Measurements from ENCODE around the gene SIAE. TPM values are rescaled to one million over a fixed set of nuclear protein-coding genes. Genes with fewer than 3 reads are reported as not detected.

Gene SIAE
- total and polyA plus RNA-seq, 7 donors = 9.1 to 21.8 (median 15.7) TPM

- Histone ChIP-seq H3K9me3 (no peaks in the 10 kb centered on the region), H3K27ac (no peak overlapping the region), H3K4me3 (no peak overlapping the region), H3K36me3 (ENCODE audit: insufficient read depth in 1 of 2, low read depth in 1 of 2) (no peaks in the 10 kb centered on the region), H3K4me1 (no peaks in the 10 kb centered on the region), H3K27me3 (ENCODE audit: insufficient read depth in 3 of 3, low read length in 2 of 3) (no peaks in the 10 kb centered on the region)
- no peak for TF ChIP-seq CTCF (IDR thresholded peaks at IDR 0.05)
- ATAC-seq (no peak), DNase-seq (no peak)
- intact Hi-C loops (cut with DNase I) = no loop called here
- 51 to 70% (median 61%) methylated on average over 3 of the region's 3 CpGs for WGBS, 3 donors
Measured at GRCh38 chr11:124602193-124602592, 71.3 kb downstream of the SIAE start.

GRCh38 chr11:124600621-124601320 lies 72.8 kb downstream of the SIAE start:
- no peaks in the 10 kb centered on the region for H3K36me3 ChIP-seq (ENCODE audit: insufficient read depth in 1 of 2, low read depth in 1 of 2)
- intact Hi-C loops (cut with DNase I) = no loop called here
- H3K27ac ChIP-seq = no peak overlapping the region
- no peak overlapping the region for H3K4me3 ChIP-seq
- no peaks in the 10 kb centered on the region for H3K27me3 ChIP-seq (ENCODE audit: insufficient read depth in 3 of 3, low read length in 2 of 3)
- H3K9me3 ChIP-seq = no peaks in the 10 kb centered on the region
- no peak for TF ChIP-seq CTCF (IDR thresholded peaks at IDR 0.05)
- DNase-seq = no peak
- ATAC-seq = no peak
- 59 to 66% (median 65%) methylated on average over 5 of the region's 5 CpGs for WGBS, 3 donors
- no peaks in the 10 kb centered on the region for H3K4me1 ChIP-seq

GRCh38 chr11:124597626-124598025 lies 75.9 kb downstream of the SIAE start:
- TF ChIP-seq CTCF (IDR thresholded peaks at IDR 0.05) = no peak
- DNase-seq = no peak
- Histone ChIP-seq H3K27ac (no peak overlapping the region), H3K9me3 (no peaks in the 10 kb centered on the region), H3K27me3 (ENCODE audit: insufficient read depth in 3 of 3, low read length in 2 of 3) (peaks cover 0 to 3% (median 0%) of the 10 kb centered on the region in 3 donors), H3K36me3 (ENCODE audit: insufficient read depth in 1 of 2, low read depth in 1 of 2) (no peaks in the 10 kb centered on the region), H3K4me3 (no peak overlapping the region), H3K4me1 (no peaks in the 10 kb centered on the region)
- no peak for ATAC-seq
- intact Hi-C loops (cut with DNase I) = no loop called here

GRCh38 chr11:124595302-124595701 lies 78.2 kb downstream of the SIAE start:
- Histone ChIP-seq H3K27ac (no peak overlapping the region), H3K36me3 (ENCODE audit: insufficient read depth in 1 of 2, low read depth in 1 of 2) (no peaks in the 10 kb centered on the region), H3K4me1 (no peaks in the 10 kb centered on the region), H3K4me3 (no peak overlapping the region), H3K27me3 (ENCODE audit: insufficient read depth in 3 of 3, low read length in 2 of 3) (peaks cover 0 to 5% (median 0%) of the 10 kb centered on the region in 3 donors), H3K9me3 (no peaks in the 10 kb centered on the region)
- no peak for TF ChIP-seq CTCF (IDR thresholded peaks at IDR 0.05)
- DNase-seq = no peak
- 87 to 94% (median 87%) methylated on average over 3 of the region's 3 CpGs for WGBS, 3 donors
- no peak for ATAC-seq
- intact Hi-C loops (cut with DNase I) = no loop called here

- Histone ChIP-seq H3K4me1 (no peaks in the 10 kb centered on the region), H3K9me3 (no peaks in the 10 kb centered on the region), H3K36me3 (ENCODE audit: insufficient read depth in 1 of 2, low read depth in 1 of 2) (no peaks in the 10 kb centered on the region), H3K27me3 (ENCODE audit: insufficient read depth in 3 of 3, low read length in 2 of 3) (peaks cover 0 to 5% (median 0%) of the 10 kb centered on the region in 3 donors), H3K27ac (no peak overlapping the region), H3K4me3 (no peak overlapping the region)
- ATAC-seq = no peak
- 84 to 91% (median 86%) methylated on average over 6 of the region's 6 CpGs for WGBS, 3 donors
- intact Hi-C loops (cut with DNase I) = no loop called here
- DNase-seq = no peak
- no peak for TF ChIP-seq CTCF (IDR thresholded peaks at IDR 0.05)
Measured at GRCh38 chr11:124592627-124593026, 80.9 kb downstream of the SIAE start.
